MM.1S (cell line): Measurements from ENCODE around the gene PRM3.

ENCODE experiments used
- DNase-seq: peaks from one replicate; pipeline ENCODE4 v3.0.0-alpha.2; 2015
- H2AFZ ChIP-seq: fragments of 300-600 bp; sonication (generic); 2 replicates; pipeline ENCODE4 v1.6.0; 2016; ENCODE audit warnings: antibody characterized with exemption, low read length
- H3F3A ChIP-seq: fragments of 300-600 bp; sonication (generic); 2 replicates; pipeline ENCODE4 v1.6.1; 2016; ENCODE audit warnings: mild to moderate bottlenecking, antibody characterized with exemption, low read length, moderate library complexity, mixed read lengths; ENCODE audit not compliant: insufficient read depth
- H3K27ac ChIP-seq: fragments of 300-600 bp; sonication (generic); 2 replicates; pipeline ENCODE4 v1.5.1; 2016; ENCODE audit warnings: mild to moderate bottlenecking, low read length
- H3K27me3 ChIP-seq: fragments of 300-600 bp; sonication (generic); replicated peaks from 2 replicates; pipeline ENCODE4 v1.6.0; 2016; ENCODE audit warnings: low read length; ENCODE audit not compliant: insufficient read depth
- H3K36me3 ChIP-seq: fragments of 300-600 bp; sonication (generic); replicated peaks from 2 replicates; pipeline ENCODE4 v1.6.1; 2016; ENCODE audit warnings: mild to moderate bottlenecking, low read length, mixed read lengths; ENCODE audit not compliant: insufficient read depth
- H3K4me1 ChIP-seq: fragments of 300-600 bp; sonication (generic); 2 replicates; pipeline ENCODE4 v1.6.1; 2016; ENCODE audit warnings: low read length, mixed read lengths
- H3K4me2 ChIP-seq: fragments of 300-600 bp; sonication (generic); 2 replicates; pipeline ENCODE4 v1.6.0; 2016; ENCODE audit warnings: low read depth, low read length
- H3K4me3 ChIP-seq: fragments of 300-600 bp; sonication (generic); 2 replicates; pipeline ENCODE4 v1.5.1; 2016; ENCODE audit warnings: low read length, mixed read lengths
- H3K79me2 ChIP-seq: fragments of 300-600 bp; sonication (generic); 2 replicates; pipeline ENCODE4 v1.6.1; 2016; ENCODE audit warnings: mixed run types, low read length, mixed read lengths
- H3K9ac ChIP-seq: fragments of 300-600 bp; sonication (generic); 2 replicates; pipeline ENCODE4 v1.6.1; 2016; ENCODE audit warnings: low read length, mixed read lengths
- H3K9me2 ChIP-seq: fragments of 300-600 bp; sonication (generic); replicated peaks from 2 replicates; pipeline ENCODE4 v1.6.1; 2016; ENCODE audit warnings: mild to moderate bottlenecking, low read length, mixed read lengths; ENCODE audit not compliant: insufficient read depth
- H3K9me3 ChIP-seq: fragments of 300-600 bp; sonication (generic); replicated peaks from 2 replicates; pipeline ENCODE4 v1.6.1; 2016; ENCODE audit warnings: mild to moderate bottlenecking, low read length, mixed read lengths; ENCODE audit not compliant: insufficient read depth
- H4K20me1 ChIP-seq: fragments of 300-600 bp; sonication (generic); 2 replicates; pipeline ENCODE4 v1.6.1; 2016; ENCODE audit warnings: mild to moderate bottlenecking, low read length, moderate library complexity, mixed read lengths; ENCODE audit not compliant: insufficient read depth
- EZH2 ChIP-seq: fragments of 300-600 bp; sonication (generic); optimal IDR thresholded peaks from 2 replicates; pipeline ENCODE3; 2017; ENCODE audit warnings: low read depth, mild to moderate bottlenecking, antibody characterized with exemption, low read length, mixed read lengths
- EZH2phosphoT487 ChIP-seq: fragments of 300-600 bp; sonication (generic); IDR thresholded peaks from 2 replicates; pipeline ENCODE4 v1.6.1; 2018; ENCODE audit warnings: antibody characterized with exemption, low read length
- TF ChIP-seq, protein P1 (sequence below): fragments of 300-600 bp; sonication (generic); IDR thresholded peaks from 2 replicates; pipeline ENCODE4 v1.5.1; 2016; ENCODE audit warnings: antibody characterized with exemption, low read length, mixed read lengths

The PRM3 gene

DNA sequence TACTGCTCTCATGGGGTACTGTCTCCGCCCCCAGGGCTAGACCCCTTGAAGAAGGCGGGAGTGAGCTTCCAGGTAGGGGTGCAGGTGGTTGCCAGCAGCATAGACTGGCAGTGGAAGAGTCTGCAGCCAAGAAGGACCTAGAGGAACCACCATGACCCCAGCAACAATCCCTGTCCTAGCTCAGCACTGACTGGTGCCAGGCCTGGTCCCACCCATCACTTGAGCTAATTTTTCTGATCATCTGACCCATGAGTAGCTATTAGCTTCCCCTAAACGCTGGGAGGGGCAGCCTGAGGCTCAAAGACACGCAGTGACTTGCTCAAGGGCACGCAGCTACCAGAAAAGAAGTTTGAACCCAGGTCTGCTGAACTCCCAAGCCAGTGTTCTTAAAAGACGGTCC lies 945 bp downstream of the PRM3 start:
- Histone ChIP-seq H3K9me2 (no peaks in the 10 kb centered on the region), H3K36me3 (no peaks in the 10 kb centered on the region), H3K4me1 (no peaks in the 10 kb centered on the region), H3K27ac (no peak overlapping the region), H4K20me1 (no peaks in the 10 kb centered on the region), H3F3A (no peaks in the 10 kb centered on the region), H2AFZ (no peak overlapping the region), H3K79me2 (no peaks in the 10 kb centered on the region), H3K9me3 (no peaks in the 10 kb centered on the region), H3K9ac (no peak overlapping the region), H3K4me3 (no peak overlapping the region), H3K4me2 (no peak overlapping the region), H3K27me3 (peaks cover 22% of the 10 kb centered on the region; the same call in 1 of the 2 replicates)
- TF ChIP-seq, protein P1, sequence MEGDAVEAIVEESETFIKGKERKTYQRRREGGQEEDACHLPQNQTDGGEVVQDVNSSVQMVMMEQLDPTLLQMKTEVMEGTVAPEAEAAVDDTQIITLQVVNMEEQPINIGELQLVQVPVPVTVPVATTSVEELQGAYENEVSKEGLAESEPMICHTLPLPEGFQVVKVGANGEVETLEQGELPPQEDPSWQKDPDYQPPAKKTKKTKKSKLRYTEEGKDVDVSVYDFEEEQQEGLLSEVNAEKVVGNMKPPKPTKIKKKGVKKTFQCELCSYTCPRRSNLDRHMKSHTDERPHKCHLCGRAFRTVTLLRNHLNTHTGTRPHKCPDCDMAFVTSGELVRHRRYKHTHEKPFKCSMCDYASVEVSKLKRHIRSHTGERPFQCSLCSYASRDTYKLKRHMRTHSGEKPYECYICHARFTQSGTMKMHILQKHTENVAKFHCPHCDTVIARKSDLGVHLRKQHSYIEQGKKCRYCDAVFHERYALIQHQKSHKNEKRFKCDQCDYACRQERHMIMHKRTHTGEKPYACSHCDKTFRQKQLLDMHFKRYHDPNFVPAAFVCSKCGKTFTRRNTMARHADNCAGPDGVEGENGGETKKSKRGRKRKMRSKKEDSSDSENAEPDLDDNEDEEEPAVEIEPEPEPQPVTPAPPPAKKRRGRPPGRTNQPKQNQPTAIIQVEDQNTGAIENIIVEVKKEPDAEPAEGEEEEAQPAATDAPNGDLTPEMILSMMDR: no peak
- TF ChIP-seq EZH2phosphoT487 (no peak), EZH2 (no peak)
- DNase-seq: no peak

DNA sequence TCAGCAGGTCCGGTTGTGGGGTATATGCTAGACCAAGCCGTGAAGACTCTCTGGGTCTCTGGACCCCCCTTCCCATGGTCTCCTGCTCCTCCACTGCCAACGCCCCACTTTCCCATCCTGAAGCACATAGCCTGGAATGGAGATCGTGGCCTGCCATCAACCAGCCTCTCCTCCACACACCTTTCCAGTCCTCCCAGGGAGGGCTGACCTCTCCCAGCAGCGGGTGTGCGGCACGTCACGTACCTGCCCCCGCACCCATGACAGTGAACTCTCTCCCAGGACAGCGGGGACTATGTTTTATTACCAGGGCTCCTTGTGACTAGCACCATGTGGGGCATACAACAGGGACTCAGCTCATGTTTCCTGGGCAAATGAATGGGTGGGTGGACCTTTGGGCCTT lies 1.8 kb downstream of the PRM3 start:
- H3K27ac ChIP-seq: no peak overlapping the region
- H3K9ac ChIP-seq: no peak overlapping the region
- no peaks in the 10 kb centered on the region for H3K9me2 ChIP-seq
- H3K4me2 ChIP-seq: no peak overlapping the region
- H3K27me3 ChIP-seq: peaks cover 22% of the 10 kb centered on the region; the same call in 1 of the 2 replicates
- no peaks in the 10 kb centered on the region for H3F3A ChIP-seq
- H3K36me3 ChIP-seq: no peaks in the 10 kb centered on the region
- no peak for DNase-seq
- no peak overlapping the region for H2AFZ ChIP-seq
- TF ChIP-seq EZH2: no peak
- TF ChIP-seq, protein P1: no peak
- no peak for TF ChIP-seq EZH2phosphoT487
- no peaks in the 10 kb centered on the region for H3K9me3 ChIP-seq
- no peaks in the 10 kb centered on the region for H4K20me1 ChIP-seq
- no peaks in the 10 kb centered on the region for H3K4me1 ChIP-seq
- no peaks in the 10 kb centered on the region for H3K79me2 ChIP-seq
- no peak overlapping the region for H3K4me3 ChIP-seq

DNA sequence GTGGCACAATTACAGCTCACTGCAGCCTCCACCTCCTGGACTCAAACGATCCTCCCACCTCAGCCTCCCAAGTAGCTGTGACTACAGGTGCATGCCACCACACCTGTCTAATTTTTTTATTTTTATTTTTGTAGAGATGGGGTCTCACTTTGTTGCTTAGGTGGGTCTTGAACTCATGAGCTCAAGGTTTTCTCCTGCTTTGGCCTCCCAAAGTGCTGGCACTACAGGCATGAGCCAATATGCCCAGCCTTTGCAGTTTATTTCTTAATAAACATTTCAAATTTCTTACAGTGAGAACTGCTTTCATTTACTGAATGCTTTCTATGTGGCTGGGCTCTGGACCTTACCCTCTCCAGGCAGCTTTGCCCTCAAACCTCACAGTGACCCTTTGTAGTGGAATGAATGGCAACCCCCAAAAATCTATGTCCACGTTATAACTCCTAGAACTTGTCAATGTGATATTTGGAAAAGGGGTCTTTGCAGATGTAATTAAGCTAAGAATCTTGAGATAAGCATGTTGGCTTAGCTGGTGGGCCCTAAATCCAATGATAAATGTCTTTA lies 2.7 kb downstream of the PRM3 start:
- Histone ChIP-seq H3K27ac (no peak overlapping the region), H3K9me3 (no peaks in the 10 kb centered on the region), H3K9me2 (no peaks in the 10 kb centered on the region), H3K36me3 (no peaks in the 10 kb centered on the region), H3K27me3 (peaks cover 22% of the 10 kb centered on the region; the same call in 1 of the 2 replicates), H3K79me2 (no peaks in the 10 kb centered on the region), H4K20me1 (no peaks in the 10 kb centered on the region), H3F3A (no peaks in the 10 kb centered on the region), H3K4me1 (no peaks in the 10 kb centered on the region), H2AFZ (no peak overlapping the region), H3K4me2 (no peak overlapping the region), H3K4me3 (no peak overlapping the region), H3K9ac (no peak overlapping the region)
- no peak for DNase-seq
- TF ChIP-seq EZH2phosphoT487 (no peak), EZH2 (no peak)
- TF ChIP-seq, protein P1: no peak
